ENCODE measurements around the gene FCRL5.
"Not testable (repeated sequence)": the region's sequence is repeated elsewhere in the genome, so short reads cannot be mapped to it uniquely, and the experiment has no call there.

Gene FCRL5

DNA sequence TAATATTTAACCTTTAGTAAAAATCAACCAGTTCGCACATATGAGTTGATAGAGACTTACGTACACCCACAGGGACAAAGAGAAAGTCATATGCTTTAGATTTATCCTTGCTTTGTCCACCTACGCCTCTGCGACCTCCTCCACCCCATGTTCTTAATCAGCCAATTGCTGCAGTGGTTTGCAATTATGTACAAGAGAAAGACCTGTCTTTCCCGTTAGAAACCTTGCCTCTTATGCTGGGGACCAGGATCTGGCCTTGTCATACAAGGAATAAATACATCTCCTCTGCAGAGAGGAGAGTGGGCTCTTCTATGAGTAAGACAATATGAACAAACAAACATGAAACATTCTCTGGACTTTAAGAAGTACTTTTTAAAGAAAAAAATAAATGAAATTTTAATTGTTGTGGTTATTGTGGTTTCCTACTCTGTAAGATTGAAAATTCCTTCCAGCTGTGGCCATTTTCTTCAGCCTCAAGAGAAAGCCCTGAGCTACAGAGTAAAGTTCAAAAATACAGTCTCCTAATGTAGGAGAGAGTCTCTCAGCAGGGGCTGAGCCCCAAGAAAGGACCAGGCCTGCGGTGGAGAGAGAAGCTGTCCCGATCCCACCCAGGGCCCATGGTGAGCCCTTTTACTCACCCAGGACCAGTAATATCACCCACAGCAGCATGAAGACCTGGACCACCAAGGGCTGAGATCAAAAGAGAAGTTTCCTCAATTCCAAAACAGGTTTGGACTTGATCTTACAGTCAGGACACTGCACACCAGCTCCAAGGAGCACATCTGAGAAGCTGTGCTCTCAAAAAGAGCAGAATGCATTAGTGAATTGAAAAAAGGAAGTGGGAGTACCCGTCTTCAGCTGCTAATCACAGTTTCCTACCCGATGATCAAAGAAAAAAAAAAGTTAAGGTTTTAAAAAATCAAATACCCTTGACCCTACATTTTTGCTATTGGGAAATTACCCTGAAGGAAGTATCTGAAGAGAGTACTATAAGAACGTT, at the start of gene FCRL5:
Gene FCRL5, minus strand, starts transcription at position 822 of the 1,000 bp plus-strand sequence. Its CDS starts 153 bp downstream, at position 669.
- no peak for DNase-seq

DNA sequence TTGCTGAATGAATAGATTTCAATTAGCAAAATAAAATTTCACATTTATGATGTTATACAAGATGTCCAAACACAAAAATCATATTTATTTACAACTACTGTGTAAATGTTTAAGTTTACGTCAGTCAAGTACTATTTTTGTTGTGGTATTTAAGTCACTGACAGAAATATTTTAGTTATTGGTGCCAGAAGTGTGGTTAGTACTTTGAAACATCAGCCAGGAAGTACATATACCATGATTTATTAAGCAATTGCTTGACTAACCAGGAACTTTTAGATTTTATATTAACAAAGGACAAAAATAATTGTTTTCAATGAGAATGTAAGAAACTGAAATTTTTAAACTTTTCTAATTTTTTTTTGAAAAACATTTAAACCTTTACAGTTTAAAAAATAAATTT, 47.9 kb upstream of the FCRL5 start:
- DNase-seq: no peak

DNA sequence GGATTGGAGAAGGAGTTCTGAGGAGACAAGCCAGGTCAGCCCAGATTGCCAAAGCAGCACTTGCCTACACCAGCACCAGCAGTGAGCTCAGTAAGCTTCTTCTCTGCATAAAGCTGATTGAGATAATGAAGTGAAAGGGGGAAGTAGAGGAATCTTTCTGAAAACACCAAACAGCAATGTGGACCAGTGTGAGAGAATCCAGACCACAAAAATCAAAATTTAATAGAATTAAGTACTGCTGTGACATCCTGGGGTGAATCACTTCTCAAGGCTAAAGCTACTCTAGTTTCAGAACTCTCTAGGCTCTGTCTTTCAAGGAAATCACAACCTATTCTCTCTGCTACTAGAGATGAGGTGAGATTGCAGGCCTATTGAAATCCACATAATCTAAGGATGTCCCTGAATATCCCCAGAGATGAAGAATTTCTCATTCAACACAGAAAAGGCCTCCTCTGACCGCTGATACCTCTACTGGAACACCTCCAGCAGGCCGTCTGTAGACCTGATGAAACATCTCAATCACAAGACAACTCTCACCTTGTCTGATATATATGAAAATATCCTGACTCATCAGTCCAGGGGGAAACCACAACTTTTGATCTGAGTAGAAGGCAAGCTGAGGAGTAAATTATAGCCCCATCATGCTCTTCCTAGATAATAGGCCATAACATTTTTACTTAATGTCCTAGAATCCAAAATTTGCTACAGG, 45.8 kb upstream of the FCRL5 start, which contains the start of gene FCRL4:
Gene FCRL4, minus strand, starts transcription at position 127 of the 709 bp plus-strand sequence. CDS start 141 bp downstream, outside the sequence.
- DNase-seq: no peak

DNA sequence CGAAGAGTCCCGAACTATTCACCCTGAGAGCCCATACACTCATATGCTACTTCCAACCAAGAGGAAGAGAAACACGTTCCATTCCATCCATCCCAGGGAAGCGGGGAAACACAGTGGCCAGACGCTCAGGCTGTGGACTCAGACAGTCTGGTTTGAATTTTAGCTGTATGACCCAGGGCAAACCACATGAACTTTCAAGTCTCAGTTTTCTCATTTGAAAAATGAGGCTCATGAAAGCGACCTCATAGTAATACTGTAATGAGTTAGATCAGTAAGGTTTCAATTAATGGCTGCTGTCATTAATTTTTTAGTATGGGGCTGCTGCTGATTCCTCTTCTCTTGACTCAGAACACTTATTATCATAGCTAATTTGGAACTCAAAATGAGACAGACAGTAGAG, 44.1 kb upstream of the FCRL5 start:
- DNase-seq: no peak

DNA sequence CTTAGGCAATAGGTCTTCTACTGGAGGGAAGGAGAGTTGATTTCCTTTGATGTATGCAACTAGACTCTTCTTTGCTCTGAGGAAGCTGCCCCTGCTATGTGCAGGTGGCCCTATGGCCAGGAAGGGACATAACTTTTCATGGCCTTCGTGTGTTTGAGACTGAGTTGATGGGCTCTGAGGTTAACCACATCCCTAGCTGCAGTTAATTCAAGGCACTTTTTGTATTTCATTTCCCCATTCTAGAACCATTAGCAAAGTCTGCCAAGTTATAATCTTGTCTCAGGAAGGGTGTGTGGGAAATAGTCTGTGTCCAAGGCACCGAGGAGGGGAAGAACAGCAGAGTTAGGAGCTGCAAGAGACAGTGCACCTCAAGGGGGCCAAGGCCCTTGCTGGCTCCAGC, 43.0 kb upstream of the FCRL5 start:
- DNase-seq: no peak

DNA sequence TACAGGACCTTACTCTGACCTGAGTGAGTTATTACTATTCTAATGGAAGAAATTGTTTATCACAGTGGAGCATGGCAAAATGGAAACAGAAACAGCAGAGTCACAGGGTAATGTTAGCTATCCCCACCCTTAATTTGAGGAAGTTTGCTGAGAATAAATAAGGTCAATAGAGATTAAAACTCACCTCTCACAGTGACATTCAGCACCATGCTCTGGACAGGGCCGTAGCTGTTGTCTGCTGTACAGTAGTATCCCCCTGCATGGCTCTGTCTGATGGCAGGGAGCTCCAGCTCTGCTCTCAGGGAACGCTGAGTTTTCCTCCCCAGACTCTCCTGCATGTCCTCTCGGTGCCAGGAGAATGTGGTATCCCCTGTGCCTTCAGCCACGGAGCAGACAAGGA, 33.7 kb upstream of the FCRL5 start:
- no peak for DNase-seq

DNA sequence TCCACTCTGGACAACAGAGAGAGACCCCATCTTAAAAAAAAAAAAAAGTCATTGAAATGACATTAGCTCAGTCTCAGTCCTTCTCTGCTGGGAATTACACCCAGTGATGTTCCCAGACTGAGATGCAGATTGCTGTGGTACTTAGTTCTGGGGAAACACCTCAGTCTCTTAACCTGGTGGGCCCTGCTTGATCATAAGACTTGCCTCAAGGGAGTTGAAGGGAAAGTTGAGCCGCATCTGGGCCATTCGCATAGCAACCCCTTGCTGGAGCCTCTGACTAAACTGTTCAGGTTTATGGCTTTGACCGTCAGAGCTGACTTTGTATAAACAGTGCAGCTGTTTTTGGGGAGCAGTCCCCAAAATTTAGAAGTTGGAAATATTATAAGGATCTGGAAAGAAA, 32.2 kb upstream of the FCRL5 start:
- DNase-seq: no peak

DNA sequence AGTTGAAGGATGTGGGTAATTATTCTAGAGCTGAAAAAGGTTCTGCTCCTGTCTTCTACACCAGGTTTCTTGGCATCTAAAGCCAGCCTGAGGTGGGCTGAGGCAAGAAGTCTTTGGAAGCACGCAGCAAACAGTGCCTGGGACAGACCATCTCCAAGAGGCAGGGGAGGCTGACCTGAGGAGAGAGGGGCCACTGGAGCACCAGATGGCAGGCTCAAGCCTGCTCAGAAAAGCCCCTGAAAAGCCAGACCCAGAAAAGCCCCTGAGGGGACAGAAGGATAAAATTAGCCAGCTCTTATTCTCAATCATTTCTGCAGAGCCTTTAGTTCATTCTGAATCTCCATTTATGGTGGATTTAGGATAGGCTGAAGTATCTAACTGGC, 28.5 kb upstream of the FCRL5 start:
- DNase-seq: no peak

DNA sequence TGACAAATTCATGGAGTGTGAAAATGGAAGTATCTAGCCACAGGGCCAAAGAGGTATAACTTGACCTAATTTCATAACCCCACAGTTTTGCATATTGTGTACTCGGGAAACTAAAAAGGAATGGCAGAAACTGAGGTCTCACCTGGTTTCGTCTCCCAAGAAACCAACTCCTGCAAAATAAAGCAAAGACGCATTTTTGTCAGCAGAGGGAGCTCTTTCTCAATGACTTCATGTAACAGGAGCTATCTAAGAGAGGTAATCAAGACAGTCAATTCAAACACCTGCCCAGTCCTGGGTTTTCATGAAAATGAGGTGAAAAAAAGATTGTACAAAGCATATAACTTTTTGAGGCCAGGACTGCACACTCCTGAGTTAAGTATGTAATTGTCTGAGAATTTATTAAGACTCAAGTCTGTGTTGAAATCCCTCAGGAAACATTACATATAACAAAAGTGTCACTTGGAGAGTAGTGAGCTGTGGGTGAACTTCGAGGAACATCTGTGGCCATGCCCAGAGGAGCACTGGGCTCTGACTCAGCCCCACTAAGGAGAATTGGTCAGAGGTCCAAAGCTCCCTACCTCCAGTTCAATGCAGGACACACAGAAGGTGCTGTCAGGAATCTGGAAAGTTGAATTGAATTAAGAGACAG, 28.0 kb upstream of the FCRL5 start:
- DNase-seq: no peak

DNA sequence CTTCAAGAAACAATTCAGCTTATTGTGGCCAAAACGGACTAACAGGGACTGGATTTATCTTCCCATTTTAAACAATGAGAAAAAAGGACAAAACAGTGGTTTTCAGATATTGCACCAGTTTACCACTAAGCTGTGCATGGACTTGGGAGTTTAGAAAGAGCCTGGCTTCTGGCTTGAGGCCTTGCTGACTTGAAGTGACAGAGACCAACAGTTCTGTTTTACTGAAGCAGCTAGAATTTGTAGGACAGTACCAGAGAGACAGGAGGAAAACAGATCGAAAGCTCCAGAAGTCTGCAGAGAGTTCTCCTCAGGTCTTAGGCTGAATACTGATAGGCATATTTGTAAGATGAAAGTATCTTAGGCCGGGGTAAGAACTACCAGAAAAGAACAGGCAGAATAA, 25.1 kb upstream of the FCRL5 start:
- no peak for DNase-seq

DNA sequence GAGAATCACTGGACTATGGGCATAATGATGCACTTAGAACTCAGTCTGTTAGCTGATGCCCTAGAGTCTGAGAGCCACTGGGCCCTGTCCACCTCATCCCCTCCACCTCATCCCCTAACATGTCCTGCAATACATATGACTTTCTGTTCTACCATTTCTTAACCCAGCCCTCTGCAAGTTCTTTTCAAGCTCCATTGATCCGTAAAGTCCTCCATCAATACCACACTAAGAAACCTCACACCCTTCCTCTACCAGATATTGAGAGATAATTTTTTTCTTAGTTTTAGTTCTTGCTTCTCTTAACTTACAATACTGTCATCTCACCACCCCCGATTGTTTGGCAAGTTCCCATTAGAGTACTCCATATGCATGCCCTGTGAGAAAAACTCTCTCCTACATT, 23.4 kb upstream of the FCRL5 start:
- no peak for DNase-seq

DNA sequence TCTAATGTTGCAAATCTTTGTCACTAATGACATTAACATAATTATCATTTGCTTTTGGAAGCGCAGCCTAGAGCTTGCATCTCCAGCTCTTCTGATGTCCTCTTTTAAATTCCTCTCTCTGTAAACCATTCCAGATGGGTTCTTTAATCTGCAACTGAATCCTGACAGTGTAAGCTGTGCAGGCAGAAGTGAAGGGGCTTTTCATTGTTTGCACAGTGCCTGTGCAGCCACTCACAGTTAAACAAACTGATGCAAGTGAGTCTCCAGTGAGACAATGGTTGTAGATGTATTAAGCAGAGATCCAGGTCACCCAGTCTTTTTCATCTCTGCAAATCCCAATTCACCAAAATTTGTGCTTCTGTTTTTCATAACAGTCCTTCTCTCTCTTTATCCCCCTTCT, 22.5 kb upstream of the FCRL5 start:
- no peak for DNase-seq

DNA sequence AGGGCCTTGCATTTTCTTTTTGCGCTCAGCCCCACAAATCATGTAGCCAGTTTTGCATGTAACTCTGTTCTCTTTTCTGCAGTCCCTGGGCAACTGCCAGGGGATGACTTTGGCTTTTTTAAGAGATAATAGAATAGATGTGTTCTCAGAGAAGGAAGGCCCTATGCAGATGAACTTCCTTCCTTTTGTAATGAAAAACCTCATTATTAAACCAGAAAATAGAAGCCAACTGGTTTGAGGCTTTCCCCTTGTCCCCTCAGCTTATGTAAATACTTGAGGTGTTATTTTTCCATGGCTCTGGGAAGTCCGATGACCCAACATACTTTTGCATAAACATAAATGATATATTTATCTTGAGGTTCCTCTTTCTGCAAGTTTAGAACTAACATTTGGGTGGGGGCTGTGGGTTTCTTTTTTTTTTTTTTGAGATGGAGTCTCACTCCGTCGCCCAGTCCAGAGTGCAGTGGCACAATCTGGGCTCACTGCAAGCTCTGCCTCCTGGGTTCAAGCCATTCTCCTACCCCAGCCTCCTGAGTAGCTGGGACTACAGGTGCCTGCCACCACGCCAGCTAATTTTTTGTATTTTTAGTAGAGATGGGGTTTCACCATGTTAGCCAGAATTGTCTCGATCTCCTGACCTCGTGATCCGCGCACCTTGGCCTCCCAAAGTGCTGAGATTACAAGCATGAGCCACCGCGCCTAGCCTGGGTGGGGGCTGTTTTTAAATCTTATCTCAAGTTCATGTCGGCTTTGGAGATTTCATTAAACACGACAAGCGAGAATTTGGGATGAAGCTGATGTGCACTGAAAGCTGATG, 14.4 kb upstream of the FCRL5 start:
- DNase-seq: no peak

DNA sequence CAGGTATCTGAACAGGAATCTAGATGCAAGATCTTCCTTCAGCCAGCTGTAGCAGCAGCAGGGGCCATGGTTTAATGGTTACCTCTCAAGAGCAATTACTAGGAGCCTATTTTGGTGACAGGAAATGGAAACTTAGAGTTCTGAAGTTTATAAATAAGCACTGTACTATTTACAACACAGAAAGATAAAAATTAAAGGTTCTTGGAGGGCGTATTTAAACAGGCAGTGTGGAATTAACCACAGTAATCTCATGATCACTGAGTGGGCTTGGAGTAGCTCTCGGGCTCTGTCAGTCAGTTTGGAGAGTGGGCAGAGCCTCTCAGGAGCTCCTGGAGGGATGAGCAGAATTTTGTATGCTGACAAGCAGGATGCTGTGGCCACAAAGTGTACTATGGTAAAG, 10.2 kb upstream of the FCRL5 start:
- no peak for DNase-seq

DNA sequence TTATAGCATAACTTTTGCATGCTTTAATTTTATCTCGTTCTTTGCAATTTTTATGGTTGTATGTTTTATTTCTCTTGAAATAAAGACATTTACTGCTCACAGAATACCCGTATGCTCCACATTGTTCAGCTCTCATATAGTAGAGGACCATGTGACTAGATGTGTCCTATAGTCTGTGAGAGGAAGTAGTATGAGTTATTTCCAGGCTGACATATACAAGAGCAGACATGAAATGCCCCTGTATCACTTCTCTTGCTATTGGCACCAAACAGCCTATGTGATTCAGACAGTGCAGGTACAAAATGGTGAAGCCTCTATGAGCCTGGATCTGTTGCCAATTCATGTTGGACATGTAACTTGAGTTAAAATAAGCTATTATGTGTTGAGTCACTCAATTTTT, 5.8 kb upstream of the FCRL5 start:
- no peak for DNase-seq

DNA sequence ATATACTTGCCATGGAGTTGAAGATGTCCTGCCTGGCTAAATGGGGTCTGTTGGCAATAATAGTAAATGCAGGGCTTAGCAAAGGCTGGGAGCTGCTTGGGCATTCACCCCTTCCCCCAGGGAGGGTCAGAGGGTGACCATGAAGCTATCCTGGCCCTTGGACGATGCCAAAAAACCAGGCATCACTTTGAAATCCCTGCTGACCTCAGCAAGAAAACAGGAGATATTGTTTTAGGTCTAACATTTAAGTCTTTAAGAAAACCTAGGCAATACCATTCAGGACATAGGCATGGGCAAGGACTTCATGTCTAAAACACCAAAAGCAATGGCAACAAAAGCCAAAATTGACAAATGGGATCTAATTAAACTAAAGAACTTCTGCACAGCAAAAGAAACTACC, 4.2 kb downstream of the FCRL5 start:
- not testable (repeated sequence) for DNase-seq

DNA sequence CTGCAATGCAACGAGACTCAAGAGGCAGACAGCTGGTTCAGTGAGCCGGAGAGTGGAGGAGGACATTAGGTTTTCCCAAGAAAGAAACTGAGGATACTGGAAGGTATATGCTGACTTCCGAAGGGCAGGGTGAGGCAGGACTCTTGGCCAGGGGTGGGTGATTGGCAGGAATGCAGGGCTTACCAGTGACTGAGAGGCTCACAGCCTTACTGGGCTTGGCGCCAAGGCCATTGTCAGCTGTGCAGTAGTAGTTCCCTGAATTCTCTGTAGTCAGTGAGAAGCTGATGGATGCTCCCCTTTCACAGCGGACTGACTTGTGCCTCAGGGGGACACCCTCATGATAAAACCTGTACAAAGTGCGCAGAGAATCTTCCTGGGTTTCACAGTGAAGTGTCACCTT, 9.6 kb downstream of the FCRL5 start:
- DNase-seq: no peak

DNA sequence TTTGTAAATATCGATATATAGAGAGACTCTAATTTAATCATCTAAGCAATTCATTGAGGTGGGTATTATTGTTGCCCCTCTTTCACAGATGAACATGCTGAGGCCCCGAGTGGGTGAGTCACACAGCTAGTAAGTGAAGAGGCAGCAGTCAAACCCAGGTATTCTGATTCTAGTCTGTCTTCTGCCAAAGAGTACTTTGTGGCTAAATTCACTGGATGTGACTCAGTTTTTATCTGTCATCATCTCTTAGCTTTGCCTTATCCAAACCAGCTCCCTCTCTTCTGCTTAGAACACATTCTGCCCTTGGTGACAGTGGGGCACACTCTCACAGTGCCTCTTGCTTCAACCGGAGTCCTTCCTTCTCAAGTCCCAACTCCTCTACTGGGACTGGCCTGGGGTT, 11.5 kb downstream of the FCRL5 start:
- no peak for DNase-seq

DNA sequence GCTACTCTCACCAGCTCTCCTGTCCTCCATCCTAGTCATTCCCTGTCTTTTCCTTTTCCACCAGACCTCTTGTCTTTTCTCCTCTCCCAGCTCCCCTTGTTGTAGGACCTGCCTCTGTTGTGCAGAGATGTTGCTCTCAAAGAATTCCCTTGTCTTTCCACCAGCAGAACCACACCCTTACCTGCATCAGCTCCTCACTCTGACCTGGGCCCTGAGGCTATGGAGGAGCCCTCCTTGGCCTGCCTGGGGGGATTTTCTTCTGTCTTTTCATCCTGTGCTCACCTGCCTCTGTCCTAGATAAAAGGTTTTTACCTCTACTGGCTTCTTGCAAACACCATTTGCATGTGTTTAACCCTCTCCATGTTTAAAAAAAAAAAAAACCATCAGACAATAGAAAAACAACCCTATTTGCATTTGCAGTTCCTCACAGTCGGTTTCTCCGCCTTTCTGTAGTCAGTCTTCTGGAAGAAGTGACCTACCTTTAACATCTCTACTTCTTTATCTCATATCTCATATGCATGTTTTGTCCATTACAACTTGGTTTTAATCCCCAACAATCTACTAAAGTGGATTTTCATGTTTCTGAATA, 12.1 kb downstream of the FCRL5 start:
- DNase-seq: no peak

DNA sequence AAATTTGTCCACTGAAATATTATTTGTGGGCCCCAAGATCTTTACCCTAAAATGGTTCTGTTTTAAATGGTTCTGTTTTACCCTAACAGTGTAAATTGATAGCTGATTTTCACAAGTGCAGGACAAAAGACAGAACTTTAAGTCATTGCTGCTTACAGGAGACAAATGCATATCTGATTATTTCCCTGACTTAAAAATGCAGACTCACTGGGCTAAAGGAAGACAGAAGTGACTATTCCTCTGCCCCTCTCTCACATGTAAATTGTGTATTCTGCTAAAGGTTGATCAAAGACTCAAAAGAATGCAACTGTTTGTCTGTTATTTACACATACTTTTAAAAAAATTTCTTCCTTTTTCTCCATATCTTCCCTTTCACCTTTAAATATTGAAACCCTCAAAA, 12.7 kb downstream of the FCRL5 start:
- DNase-seq: no peak

DNA sequence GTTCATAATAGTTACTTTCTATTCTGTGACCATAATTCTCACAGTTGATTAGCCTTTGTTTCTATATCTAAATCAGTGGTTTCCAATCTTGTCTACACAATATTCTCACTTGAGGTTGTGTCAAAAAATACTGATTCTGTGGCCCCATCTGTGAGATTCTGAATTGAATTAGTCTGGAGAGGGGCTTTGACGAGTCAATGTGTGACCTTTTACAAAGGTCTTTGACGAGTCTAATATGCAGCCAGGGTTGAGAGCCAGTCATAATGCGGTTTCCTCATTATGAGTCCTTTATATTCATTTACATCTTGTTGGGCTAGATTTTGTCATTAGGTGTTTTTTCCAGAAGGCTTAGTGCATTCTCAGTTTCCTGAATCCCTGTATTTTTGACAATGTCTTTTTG, 19.7 kb downstream of the FCRL5 start:
- DNase-seq: no peak

DNA sequence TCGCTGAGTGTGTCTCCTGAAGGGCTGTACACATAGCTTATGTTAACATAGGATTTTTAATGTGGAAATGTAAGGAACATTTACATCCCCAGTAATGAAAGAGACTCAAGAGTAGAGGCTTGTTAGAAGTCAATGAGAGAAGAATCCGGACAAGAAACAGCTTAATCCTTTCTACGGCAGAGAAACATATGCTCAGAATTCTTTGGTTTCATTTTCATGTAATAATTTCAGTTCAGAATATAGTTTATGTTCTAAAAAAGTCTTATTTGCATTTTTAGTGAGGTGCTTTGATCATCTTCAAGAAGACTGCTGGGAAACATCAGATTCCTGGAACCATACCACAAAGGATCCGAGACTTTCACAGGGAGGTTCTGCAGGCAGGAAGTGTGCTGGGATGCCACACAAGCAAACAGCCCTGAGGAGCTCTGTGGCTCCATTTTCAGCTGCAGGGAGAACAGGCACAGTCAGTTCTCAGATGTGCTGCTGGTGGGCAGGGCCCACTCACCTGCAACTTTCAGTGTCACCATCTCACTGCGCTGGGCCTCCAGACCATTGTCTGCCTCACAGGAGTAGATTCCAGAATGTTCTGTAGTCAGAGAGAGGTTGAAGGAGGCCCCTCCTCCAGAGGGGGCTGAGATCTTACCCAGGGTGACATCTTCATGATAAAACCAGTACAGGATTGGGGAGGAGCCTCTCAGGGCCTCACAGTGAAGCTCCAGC, 28.4 kb downstream of the FCRL5 start:
- DNase-seq: no peak
